Measurements from ENCODE around the gene ADGRL3.

DNA sequence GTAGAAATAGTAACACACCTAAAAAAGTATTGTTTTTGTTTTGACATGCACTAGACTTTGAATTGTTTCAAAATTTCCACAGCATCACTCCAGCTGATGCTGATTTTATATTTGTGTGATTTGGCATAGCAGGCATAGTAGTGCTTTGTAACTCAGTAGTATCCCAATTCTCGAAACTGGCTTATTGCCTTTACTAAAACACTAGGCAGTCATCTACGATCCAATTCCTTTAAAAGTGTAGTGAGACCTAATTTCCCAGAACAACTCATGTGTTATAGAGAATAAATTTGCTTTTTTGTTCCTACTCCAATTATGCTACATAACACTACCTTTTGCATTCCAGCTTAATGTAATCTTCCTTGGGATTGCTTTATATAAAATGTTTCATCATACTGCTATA, 797.7 kb downstream of the ADGRL3 start:
- TF ChIP-seq, protein P1, sequence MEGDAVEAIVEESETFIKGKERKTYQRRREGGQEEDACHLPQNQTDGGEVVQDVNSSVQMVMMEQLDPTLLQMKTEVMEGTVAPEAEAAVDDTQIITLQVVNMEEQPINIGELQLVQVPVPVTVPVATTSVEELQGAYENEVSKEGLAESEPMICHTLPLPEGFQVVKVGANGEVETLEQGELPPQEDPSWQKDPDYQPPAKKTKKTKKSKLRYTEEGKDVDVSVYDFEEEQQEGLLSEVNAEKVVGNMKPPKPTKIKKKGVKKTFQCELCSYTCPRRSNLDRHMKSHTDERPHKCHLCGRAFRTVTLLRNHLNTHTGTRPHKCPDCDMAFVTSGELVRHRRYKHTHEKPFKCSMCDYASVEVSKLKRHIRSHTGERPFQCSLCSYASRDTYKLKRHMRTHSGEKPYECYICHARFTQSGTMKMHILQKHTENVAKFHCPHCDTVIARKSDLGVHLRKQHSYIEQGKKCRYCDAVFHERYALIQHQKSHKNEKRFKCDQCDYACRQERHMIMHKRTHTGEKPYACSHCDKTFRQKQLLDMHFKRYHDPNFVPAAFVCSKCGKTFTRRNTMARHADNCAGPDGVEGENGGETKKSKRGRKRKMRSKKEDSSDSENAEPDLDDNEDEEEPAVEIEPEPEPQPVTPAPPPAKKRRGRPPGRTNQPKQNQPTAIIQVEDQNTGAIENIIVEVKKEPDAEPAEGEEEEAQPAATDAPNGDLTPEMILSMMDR (IDR thresholded peaks at IDR 0.05) = no peak
- TF ChIP-seq POLR2A (IDR thresholded peaks at IDR 0.05) (no peak), EP300 (IDR thresholded peaks at IDR 0.05) (no peak)
